GM12878 (cell line): ENCODE data around the gene PUS7L. TPM values are rescaled to one million over a fixed set of nuclear protein-coding genes. Genes with fewer than 3 reads are reported as not detected.
"Not testable (repeated sequence)": the region's sequence is repeated elsewhere in the genome, so short reads cannot be mapped to it uniquely, and the experiment has no call there.

Experiments used
- ATAC-seq: fragments of 200-7000 bp; cut with Tn5 transposase; 3 replicates; pipeline ENCODE4 v1.9.1; 2020; ENCODE audit warnings: mild to moderate bottlenecking, moderate library complexity
- BruUV-seq: library from RNA; stranded (reverse); fragments of 400-500 nt; replicated peaks from 2 replicates; lab custom pipeline; 2021; lab: Mats Ljungman, UMichigan
- CTCF ChIA-PET: fragments of 300-600 bp; sonication (Branson Sonifier 250); formaldehyde crosslinking; extraction: SDS; loops from one replicate; lab custom pipeline; 2021; ENCODE audit warnings: inconsistent platforms; lab: Yijun Ruan, JAX
- POLR2A ChIA-PET: fragments of 350-600 bp; formaldehyde crosslinking; extraction: SDS; loops from one replicate; lab custom pipeline; 2021; ENCODE audit warnings: inconsistent platforms; lab: Charles Lee
- RAD21 ChIA-PET: fragments of 300-600 bp; sonication (Branson Sonifier 250); formaldehyde crosslinking; loops from one replicate; lab custom pipeline; 2023; ENCODE audit warnings: antibody characterized with exemption; ENCODE audit not compliant: unreplicated experiment; lab: Charles Lee
- SMC1A ChIA-PET: fragments of 300-600 bp; sonication (Branson Sonifier 250); formaldehyde crosslinking; loops from one replicate; lab custom pipeline; 2023; ENCODE audit not compliant: unreplicated experiment, uncharacterized antibody; lab: Charles Lee
- DNase-seq: peaks from one replicate; pipeline ENCODE4 v3.0.0-alpha.2; 2011; ENCODE audit warnings: low read depth, low spot score
- FAIRE-seq: peaks from 3 replicates; lab custom pipeline; 2011; peaks lifted over from hg19 to GRCh38; lab: Jason Lieb, UNC
- H2AFZ ChIP-seq: 2 replicates; pipeline ENCODE4 v1.6.0; 2011; ENCODE audit warnings: low read depth, low read length, control low read depth; ENCODE audit not compliant: control insufficient read depth
- H3K27ac ChIP-seq: 2 replicates; pipeline ENCODE4 v1.5.1; 2011; ENCODE audit warnings: control low read depth; ENCODE audit not compliant: control insufficient read depth, insufficient read depth
- H3K27me3 ChIP-seq, 2 experiments: replicated peaks in 1 of 2; 2 replicates each; pipeline versions ENCODE4 v1.6.0 to v1.6.1; 2011; ENCODE audit warnings: low read length in 1 of 2; ENCODE audit not compliant: control insufficient read depth in 2 of 2, insufficient read depth in 2 of 2
- H3K36me3 ChIP-seq, 2 experiments: 2 replicates each; pipeline ENCODE4 v1.5.1; 2011; ENCODE audit warnings: low read length in 1 of 2; ENCODE audit not compliant: control insufficient read depth in 2 of 2, insufficient read depth in 2 of 2
- H3K4me1 ChIP-seq: 2 replicates; pipeline ENCODE4 v1.6.1; 2011; ENCODE audit warnings: mild to moderate bottlenecking, low read length, moderate library complexity, mixed read lengths; ENCODE audit not compliant: control insufficient read depth, insufficient read depth
- H3K4me2 ChIP-seq: 2 replicates; pipeline ENCODE4 v1.6.0; 2011; ENCODE audit warnings: control low read depth; ENCODE audit not compliant: control insufficient read depth, insufficient read depth
- H3K4me3 ChIP-seq: fragments of 200-600 bp; sonication (generic); 2 replicates; pipeline ENCODE4 v1.5.1; 2016
- H3K79me2 ChIP-seq: 2 replicates; pipeline ENCODE4 v1.6.0; 2011; ENCODE audit warnings: low read length; ENCODE audit not compliant: control insufficient read depth, insufficient read depth
- H3K9ac ChIP-seq: 2 replicates; pipeline ENCODE4 v1.8.0; 2011; ENCODE audit warnings: low read length, control low read depth, mixed read lengths; ENCODE audit not compliant: control insufficient read depth, insufficient read depth
- H3K9me3 ChIP-seq: replicated peaks from 3 replicates; pipeline ENCODE4 v1.5.1; 2011; ENCODE audit warnings: mild to moderate bottlenecking, low read length; ENCODE audit not compliant: control insufficient read depth, insufficient read depth
- H4K20me1 ChIP-seq: 2 replicates; pipeline ENCODE4 v1.6.0; 2011; ENCODE audit not compliant: control insufficient read depth, insufficient read depth
- BACH1 ChIP-seq: fragments of 450-650 bp; IDR thresholded peaks from 2 replicates; pipeline ENCODE4 v1.6.1; 2017; ENCODE audit warnings: mild to moderate bottlenecking, borderline replicate concordance
- CBX3 ChIP-seq: fragments of 200-600 bp; sonication (generic); IDR thresholded peaks from 2 replicates; pipeline ENCODE4 v1.6.1; 2016; ENCODE audit warnings: low read depth, borderline replicate concordance
- CHD1 ChIP-seq: IDR thresholded peaks from 2 replicates; pipeline ENCODE4 v1.6.1; 2012; ENCODE audit warnings: low read depth, low read length, improper control_type of control experiment
- ELK1 ChIP-seq: IDR thresholded peaks from 2 replicates; pipeline ENCODE4 v1.6.1; 2012; ENCODE audit warnings: low read depth, low read length, improper control_type of control experiment
- MYC ChIP-seq: IDR thresholded peaks from 2 replicates; pipeline ENCODE4 v1.6.1; 2011; ENCODE audit warnings: mild to moderate bottlenecking, low read length, moderate library complexity, inconsistent platforms; ENCODE audit not compliant: insufficient read depth, insufficient replicate concordance, insufficient read length, severe bottlenecking
- NBN ChIP-seq: fragments of 450-650 bp; IDR thresholded peaks from 2 replicates; pipeline ENCODE4 v1.6.1; 2016
- NFYA ChIP-seq: IDR thresholded peaks from 2 replicates; pipeline ENCODE4 v1.6.1; 2011; ENCODE audit warnings: low read depth, mild to moderate bottlenecking, low read length, improper control_type of control experiment, borderline replicate concordance
- RBBP5 ChIP-seq: fragments of 200-600 bp; sonication (generic); conservative IDR thresholded peaks from 2 replicates; pipeline ENCODE4 v1.6.1; 2016
- SMARCA5 ChIP-seq: fragments of 450-650 bp; IDR thresholded peaks from 2 replicates; pipeline ENCODE4 v1.6.1; 2017; ENCODE audit warnings: mild to moderate bottlenecking
- SREBF2 ChIP-seq: IDR thresholded peaks from 2 replicates; pipeline ENCODE4 v1.6.1; 2012; ENCODE audit warnings: mild to moderate bottlenecking, low read length
- SUPT20H ChIP-seq: IDR thresholded peaks from 2 replicates; pipeline ENCODE4 v1.6.1; 2011; ENCODE audit warnings: low read depth, mild to moderate bottlenecking, low read length, moderate library complexity, borderline replicate concordance; ENCODE audit not compliant: control insufficient read depth
- ZSCAN29 ChIP-seq: fragments of 450-650 bp; IDR thresholded peaks from 2 replicates; pipeline ENCODE4 v1.6.1; 2017; ENCODE audit warnings: mild to moderate bottlenecking, moderate library complexity
- WGBS: methylation state at CpG from one replicate; pipeline ENCODE4 v1.1.6; 2016; ENCODE audit warnings: low lambda C conversion rate; ENCODE audit not compliant: insufficient replicate concordance, insufficient coverage; ENCODE audit errors: missing lambda C conversion rate; 5-methylcytosine and 5-hydroxymethylcytosine counted together
- in situ Hi-C: fragments of 300-500 bp; cut with MboI; formaldehyde crosslinking; loops from 9 replicates; pipeline ENCODE4 v1.14.3; 2018; ENCODE audit warnings: mixed read lengths
- intact Hi-C: fragments of 100-400 bp; cut with micrococcal nuclease; formaldehyde crosslinking; loops from one replicate; pipeline ENCODE4 v1.14.2; 2022; ENCODE audit not compliant: unreplicated experiment
- polyA plus RNA-seq, 11 experiments: library from polyadenylated mRNA; depleted of rRNA in 4 of 11; unstranded in 6 of 11; stranded (reverse) in 5 of 11; fragments of >200 nt; fragmentation: Nextera tagmentation in 4 of 11; fragmentation: Illumina TruSeq in 1 of 11; extraction: Ambion mirVana in 4 of 11; extraction: Trizol in 1 of 11; gene quantifications; 1 replicate in 1 of 11; 2 replicates in 10 of 11; pipeline versions ENCODE4 v1.2.1 to v1.2.3, GENCODE V29; 2011 to 2016; ENCODE audit warnings: inconsistent platforms in 2 of 11, missing spikeins in 2 of 11, low read depth in 1 of 11
- total RNA-seq, 4 experiments: library from RNA; depleted of rRNA in 3 of 4; stranded (reverse); fragments of >200 nt in 3 of 4; fragmentation: Illumina TruSeq in 1 of 4; extraction: Trizol in 1 of 4; gene quantifications; 2 replicates each; pipeline versions ENCODE4 v1.2.1 to v1.2.3, GENCODE V29; 2013 to 2021

PUS7L gene
- total and polyA plus RNA-seq, 10 of the 15 experiments (the other 5 are each of a cell fraction or from before 2014, with no cell fraction given): 7.2 to 42.1 (median 19.6) TPM

- no peak for TF ChIP-seq NBN
- no peak for TF ChIP-seq MYC
- TF ChIP-seq BACH1: no peak
- TF ChIP-seq SREBF2: no peak
- TF ChIP-seq ELK1: no peak
- no peak for TF ChIP-seq CHD1
- TF ChIP-seq SUPT20H: no peak
- TF ChIP-seq RBBP5: no peak
- TF ChIP-seq CBX3: no peak
- TF ChIP-seq SMARCA5: no peak
- TF ChIP-seq NFYA: no peak
Observed at GRCh38 chr12:43711348-43711747, 47.2 kb downstream of the PUS7L start (continued).

- peak; percentile 92 for TF ChIP-seq ZSCAN29
- CTCF ChIA-PET: not testable (repeated sequence)
Observed at GRCh38 chr12:43703772-43704171, 54.8 kb downstream of the PUS7L start.

GRCh38 chr12:43701194-43701593 lies 57.4 kb downstream of the PUS7L start:
- H4K20me1 ChIP-seq, H3K27me3 ChIP-seq, FAIRE-seq, POLR2A ChIA-PET, H3K27ac ChIP-seq, BruUV-seq, H3K4me2 ChIP-seq, DNase-seq, H3K4me3 ChIP-seq, H3K9me3 ChIP-seq, ATAC-seq, H2AFZ ChIP-seq, in situ Hi-C loops, H3K4me1 ChIP-seq, H3K9ac ChIP-seq, intact Hi-C loops, H3K36me3 ChIP-seq, H3K79me2 ChIP-seq, RAD21 ChIA-PET: not testable (repeated sequence)
- CTCF ChIA-PET: interaction anchor here (1.8 kb wide), 1 partner anchor 12 kb away, joined by 5 read pairs; no protein-coding TSS in a partner anchor
- SMC1A ChIA-PET: interaction anchor here (0.6 kb wide), 1 partner anchor 13 kb away, joined by 3 read pairs; no protein-coding TSS in a partner anchor
- 0% methylated on average over 1 of the region's 1 CpG for WGBS

More at GRCh38 chr12:43703772-43704171, 54.8 kb downstream of the PUS7L start:
- SMC1A ChIA-PET: interaction anchor here (0.9 to 1.1 kb wide), 2 partner anchors 11 to 179 kb away, joined by 3 to 4 read pairs; no protein-coding TSS in a partner anchor
- ATAC-seq, intact Hi-C loops, in situ Hi-C loops, H2AFZ ChIP-seq, POLR2A ChIA-PET, H3K4me1 ChIP-seq, FAIRE-seq, H4K20me1 ChIP-seq, H3K4me2 ChIP-seq, H3K79me2 ChIP-seq, H3K9ac ChIP-seq, H3K27ac ChIP-seq, H3K27me3 ChIP-seq, DNase-seq, H3K4me3 ChIP-seq, BruUV-seq, RAD21 ChIA-PET, H3K9me3 ChIP-seq, H3K36me3 ChIP-seq: not testable (repeated sequence)
- WGBS: 4% methylated on average over 2 of the region's 2 CpGs
